ENCODE measurements around the gene ARL6IP6.
"Not testable (repeated sequence)": the region's sequence is repeated elsewhere in the genome, so short reads cannot be mapped to it uniquely, and the experiment has no call there.

The ARL6IP6 gene

DNA sequence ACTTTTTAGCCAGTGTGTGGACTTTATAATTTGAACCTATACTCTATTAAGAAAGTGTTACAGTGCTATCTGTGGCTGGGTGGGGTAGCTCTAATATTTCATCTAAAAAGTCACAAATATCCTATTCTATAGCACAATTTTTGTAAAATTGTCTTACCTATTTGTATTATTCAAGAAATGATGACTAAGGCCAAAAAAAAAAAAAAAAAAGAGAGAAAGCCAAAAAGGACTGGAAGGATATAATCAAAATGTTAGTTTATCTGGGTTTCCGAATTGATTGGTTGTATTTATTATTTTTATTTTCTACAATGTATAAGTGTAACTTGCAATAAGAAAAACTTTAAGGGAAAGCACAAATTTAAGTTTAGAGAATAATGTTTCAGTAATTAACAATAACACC lies 5.5 kb downstream of the ARL6IP6 start:
- no peak for DNase-seq

DNA sequence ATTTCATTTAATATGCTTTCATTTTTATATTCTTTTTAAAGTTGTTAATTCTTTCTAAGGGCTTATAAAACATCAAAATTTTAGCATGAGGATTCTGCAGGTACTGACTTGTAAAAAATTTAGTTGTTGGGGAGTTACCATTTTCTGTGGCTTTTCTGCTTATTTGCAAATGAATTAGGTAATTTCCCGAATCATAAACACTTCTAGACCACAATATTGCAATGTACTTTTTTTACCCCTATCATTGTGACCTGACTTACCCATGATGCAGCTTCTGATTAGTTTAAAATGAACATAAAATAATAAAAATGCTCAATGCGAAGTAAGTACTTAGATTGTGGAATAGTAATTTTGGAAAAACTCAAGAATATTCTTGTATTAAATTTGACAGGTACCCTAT lies 11.4 kb downstream of the ARL6IP6 start:
- DNase-seq, result no peak

DNA sequence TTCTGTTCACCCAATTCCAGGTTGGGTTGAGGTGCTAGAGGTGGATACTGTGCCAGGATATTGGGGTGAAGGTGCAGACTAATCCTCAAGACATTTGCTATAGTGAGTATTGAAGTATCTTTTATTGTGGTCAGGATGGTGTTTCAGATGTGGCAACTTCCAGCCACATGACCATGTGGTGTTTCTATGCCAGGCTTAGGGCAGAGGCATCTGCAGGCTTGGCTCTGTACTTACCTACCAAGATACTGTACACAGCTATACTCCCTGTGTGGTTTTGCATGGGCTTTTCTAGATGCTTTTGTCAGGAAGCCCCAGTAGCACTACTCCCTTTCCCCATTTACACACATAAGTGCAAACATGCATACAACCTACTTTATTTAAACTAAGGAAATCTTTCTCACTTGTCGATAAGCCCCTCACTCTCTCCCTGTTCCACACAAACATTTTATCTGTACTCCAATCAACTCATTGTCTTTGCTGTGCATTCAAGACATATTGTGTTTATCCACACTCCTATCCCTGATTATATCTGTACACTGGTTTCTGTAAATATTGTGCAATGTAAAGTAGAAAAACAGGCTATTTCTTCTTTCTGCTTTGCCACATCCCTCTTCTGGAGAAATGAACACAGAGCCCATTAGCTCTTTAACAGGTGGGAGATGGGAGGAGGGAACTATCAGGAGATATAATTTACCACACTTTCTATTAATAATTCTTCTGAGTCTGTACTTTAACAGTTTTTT lies 12.3 kb downstream of the ARL6IP6 start:
- no peak for DNase-seq

DNA sequence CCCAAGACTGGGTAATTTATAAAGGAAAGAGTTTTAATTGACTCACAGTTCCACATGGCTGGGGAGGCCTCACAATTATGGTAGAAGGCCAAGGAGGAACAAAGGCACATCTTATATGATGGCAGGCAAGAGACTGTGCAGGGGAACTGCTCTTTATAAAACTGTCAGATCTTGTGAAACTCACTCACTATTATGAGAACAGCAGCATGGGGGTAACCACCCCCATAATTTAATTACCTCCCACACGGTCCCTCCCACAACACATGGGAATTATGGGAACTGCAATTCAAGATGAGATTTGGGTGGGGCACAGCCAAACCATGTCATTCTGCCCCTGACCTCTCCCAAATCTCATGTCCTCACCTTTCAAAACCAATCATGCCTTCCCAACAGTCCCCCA lies 19.1 kb downstream of the ARL6IP6 start:
- DNase-seq, result not testable (repeated sequence)

DNA sequence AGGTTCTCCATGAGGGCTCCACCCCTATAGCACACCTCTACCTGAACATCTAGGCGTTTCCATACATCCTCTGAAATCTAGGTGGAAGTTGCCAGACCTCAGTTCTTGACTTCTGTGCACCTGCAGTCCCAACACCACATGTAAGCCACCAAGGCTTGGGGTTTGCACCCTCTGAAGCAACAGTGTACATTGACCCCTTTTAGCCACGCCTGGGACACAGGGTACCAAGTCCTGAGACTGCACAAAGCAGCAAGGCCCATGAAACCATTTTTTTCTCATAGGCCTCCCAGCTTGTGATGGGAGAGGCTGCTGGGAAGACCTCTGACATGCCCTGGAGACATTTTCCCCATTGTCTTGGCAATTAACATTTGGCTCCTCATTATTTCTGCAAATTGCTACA lies 20.0 kb downstream of the ARL6IP6 start:
- no peak for DNase-seq

DNA sequence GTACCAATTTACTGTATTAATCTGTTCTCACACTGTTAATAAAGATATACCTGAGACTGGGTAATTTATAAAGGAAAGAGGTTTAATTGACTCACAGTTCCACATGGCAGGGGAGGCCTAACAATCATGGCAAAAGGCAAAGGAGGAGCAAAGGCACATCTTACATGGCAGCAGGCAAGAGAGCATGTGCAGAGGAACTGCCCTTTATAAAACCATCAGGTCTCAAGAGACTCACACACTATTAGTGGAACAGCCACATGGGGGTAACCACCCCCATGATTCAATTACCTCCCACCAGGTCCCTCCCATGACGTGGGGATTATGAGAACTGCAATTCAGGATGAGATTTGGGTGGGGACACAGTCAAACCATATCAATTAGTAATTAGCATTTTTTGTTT lies 21.3 kb downstream of the ARL6IP6 start:
- not testable (repeated sequence) for DNase-seq

DNA sequence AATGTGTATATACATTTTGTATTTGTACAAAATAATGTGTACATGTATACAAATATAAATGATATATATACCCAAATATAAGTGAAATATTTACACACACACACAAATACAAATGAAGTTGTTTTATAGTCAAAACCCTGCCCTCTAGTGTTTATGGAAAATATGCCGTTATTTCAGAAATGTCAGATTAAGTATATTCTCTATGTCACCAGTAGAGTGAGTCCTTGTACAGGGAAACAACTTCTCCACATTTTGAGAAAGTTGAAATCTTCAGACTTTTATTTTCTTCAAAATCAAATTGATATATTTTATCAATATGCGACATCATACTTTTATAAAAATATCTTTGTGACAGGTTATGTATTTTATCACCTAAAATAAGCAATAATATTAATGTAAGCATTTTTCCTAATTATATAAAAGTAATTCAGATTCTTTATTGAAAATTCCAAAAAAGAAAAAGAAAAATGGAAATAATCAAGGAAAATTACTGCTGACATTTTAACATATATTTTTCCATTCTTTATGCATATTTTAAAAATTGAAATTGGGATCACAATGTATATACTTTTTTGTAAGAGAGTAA lies 22.4 kb downstream of the ARL6IP6 start:
- no peak for DNase-seq

DNA sequence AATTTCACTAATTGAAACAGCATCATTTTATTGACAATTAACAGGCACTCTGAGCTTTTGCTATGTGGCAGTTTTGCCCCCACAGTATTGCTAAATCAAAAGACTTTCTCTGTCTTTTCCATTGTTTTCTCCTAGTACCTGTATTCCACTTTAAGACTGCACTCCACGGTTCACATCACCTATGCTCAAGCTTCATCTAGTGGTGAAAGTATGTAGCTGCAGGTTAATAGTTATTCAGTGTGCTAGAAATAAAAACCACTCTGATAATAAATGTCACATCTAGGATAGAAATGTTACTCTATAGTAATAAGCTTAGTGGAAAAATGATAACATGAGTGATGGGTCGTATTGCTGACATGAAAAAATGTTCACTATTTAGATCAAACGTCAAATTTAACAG lies 24.6 kb downstream of the ARL6IP6 start:
- DNase-seq, result no peak

DNA sequence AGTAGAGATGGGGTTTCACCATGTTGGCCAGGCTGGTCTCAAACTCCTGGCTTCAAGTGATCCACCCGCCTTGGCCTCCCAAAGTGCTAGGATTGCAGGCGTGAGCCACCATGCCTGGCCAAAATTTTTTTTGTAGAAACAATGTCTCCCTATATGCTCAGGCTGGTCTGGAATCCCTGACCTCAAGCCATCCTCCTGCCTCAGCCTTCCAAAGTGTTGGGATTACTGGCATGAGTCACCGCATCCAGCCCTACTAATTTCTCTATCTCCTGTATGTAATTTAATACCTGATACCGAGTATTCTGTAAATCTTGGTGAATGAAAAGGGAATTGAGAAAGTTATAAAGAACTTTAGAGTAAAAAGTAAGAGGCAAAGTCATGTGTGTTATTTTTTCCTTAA lies 29.3 kb downstream of the ARL6IP6 start:
- not testable (repeated sequence) for DNase-seq

DNA sequence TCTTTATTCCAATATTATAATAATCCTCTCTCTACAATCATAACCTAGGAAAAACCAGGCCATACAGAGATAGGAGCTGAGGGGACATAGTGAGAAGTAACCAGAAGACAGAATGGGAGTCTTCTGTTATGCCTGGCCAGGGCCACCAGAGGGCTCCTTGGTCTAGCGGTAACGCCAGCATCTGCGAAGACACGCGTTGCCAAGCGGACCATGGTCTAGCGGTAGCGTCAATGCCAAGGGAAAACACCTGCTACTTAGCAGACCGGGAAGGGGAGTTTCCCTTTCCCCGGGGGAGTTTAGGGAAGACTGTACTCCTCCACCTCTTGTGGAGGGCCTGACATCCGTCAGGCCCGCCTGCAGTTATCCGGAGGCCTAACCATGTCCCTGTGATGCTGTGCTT lies 36.6 kb downstream of the ARL6IP6 start:
- no peak for DNase-seq

DNA sequence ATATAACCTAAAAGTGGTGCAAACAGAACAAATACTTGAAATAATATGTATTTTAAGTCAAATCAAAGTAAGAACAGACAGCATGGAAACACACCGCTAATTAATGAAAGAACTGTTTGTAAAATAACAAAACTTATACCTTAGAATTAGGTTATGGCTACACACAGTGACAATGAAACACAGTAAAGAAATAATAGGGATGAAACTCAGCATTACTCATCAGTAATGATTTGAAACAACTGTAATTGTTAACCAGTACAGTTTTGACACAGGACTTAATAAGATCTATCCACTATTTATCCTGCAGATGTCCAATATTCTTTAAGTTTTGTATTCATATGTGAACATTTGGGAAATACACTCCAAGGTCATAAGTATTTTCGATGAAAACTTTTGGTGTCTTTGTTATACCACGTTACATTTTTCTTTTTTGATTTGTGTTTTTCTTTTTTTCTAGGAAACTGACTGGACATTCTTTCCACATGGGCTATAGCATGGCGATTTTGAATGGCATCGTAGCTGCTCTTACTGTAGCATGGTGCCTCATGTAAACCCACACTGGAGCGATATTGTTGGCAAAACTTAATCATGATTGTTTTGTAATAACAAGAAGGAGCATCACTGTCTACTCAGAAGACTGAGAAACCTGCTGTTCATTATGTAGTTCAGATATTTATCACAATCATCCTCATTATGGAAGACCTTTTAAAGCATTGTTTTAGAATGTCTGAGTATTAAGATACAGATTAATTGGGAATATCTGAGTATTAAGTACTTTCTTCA lies 41.1 kb downstream of the ARL6IP6 start:
- no peak for DNase-seq

DNA sequence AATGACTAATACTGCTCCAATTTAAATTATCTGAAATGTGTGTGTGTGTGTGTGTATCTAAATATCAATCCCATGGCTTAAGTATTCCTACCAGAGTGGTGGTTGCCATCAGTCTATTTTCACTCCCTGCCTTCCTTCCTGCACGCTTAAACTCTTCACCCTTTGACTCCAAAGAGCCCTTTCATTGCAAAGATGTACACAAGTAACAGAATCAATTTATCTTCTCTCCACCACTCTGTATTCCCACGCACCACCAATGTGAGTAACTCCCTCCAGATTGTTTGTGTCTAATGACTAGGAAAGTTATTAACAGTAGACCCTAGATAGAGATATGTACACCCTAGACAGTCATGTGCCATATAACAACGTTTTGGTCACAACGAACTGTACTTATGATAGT lies 42.8 kb downstream of the ARL6IP6 start:
- no peak for DNase-seq

DNA sequence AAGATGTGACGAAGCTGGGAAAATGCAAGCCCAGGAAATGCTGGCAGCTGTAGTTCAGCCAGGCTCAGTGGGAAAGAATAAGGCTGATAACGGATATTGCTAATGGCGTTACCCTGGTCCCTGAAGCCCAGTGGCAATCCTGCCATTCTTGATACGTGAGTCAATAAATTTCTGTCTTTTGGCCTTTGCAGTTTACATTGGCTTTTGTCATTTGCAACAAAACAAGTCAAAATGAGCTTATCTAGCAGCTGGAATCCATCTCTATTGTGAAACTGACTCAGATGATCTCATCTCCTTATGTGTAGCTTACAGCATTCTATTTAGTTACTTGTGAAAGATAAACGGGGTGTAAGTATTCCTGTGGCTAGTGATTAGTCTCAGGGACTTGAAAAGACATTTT lies 43.8 kb downstream of the ARL6IP6 start:
- no peak for DNase-seq

DNA sequence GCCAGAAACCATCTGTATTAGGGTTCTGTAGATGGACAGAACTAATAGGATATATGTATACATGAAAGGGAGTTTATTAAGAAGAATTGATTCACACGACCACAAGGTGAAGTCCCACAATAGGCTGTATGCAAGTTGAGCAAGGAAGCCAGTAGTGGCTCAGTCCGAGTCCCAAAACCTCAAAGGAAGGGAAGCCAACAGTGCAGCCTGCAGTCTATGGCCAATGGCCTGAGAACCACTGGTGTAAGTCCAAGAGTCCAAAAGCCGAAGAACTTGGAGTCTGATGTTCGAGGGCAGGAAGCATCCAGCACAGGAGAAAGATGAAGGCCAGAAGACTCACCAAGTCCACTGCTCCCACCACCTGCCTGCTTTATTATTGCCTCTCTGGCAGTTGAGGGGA lies 44.8 kb downstream of the ARL6IP6 start:
- DNase-seq, result not testable (repeated sequence)

DNA sequence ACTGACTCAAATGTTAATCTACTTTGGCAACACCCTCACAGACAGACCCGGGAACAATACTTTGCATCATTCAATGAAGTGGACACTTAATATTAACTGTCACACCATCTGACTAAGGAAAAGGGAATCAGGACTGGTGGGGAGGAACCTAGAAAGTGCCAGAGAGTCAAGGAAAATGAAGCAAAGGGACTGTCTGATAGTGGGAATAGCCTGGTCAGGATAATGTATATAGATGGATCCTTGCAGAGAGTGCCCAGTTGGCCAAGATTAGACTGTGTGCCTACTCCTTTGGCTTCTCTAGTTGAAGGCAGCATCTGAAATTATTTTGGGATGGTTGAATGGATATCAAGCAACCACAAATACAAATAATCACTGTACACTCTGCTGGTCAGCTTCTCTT lies 45.2 kb downstream of the ARL6IP6 start:
- DNase-seq, result no peak

DNA sequence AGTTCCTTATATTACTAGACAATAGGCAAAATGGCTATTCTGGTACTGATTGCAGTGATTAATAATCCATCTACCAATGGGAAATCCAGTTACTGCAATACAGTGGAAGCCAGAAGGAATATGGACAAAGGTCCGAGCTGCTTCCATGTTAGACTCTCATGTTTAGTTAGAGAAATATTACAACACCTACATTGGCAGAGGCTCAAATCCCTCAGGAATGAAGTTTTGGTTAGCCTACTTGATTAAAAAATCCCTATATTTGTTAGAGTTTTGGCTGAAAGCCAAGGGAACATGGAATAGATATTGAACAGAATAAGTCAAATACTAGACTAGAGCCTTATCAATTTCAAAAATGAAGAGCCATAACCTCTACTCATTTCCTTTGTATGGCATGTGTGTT lies 48.5 kb downstream of the ARL6IP6 start:
- no peak for DNase-seq

DNA sequence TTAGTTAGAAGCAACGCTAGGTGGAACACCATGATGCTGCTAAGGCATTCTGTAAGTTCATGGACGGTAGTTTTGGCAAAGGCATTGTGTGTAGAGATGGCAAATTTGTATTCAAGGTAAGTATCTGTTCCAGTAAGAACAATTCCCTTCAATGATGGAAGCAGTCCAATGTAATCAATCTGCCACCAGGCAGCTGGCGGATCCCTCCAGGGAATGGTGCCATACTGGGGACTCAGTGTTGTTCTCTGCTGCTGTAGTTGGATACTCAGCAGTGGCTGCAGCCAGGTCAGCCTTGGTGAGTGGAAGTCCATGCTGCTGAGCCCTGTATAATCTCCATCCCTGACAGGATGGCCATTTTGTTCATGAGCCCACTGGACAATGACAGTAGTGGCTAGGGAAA lies 62.8 kb downstream of the ARL6IP6 start:
- no peak for DNase-seq

DNA sequence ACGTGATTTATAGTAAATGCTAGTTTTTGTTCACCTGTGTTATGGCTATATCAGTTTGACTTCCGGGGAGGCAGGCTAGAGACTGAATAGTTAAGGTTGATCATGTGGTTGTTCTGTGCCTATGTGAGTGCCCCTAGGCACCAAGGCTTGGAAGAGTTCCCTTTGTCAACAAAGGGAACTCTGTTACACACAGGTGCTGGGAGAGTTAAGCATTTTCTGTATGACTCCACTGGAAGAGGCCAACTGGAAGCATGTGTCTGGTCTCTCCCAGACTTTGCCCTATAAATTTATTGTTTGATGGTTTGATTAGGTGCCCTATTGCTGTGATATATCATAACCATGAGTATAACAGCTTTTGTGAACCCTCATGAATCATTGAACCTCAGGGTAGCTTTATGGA lies 63.8 kb downstream of the ARL6IP6 start:
- DNase-seq, result no peak

DNA sequence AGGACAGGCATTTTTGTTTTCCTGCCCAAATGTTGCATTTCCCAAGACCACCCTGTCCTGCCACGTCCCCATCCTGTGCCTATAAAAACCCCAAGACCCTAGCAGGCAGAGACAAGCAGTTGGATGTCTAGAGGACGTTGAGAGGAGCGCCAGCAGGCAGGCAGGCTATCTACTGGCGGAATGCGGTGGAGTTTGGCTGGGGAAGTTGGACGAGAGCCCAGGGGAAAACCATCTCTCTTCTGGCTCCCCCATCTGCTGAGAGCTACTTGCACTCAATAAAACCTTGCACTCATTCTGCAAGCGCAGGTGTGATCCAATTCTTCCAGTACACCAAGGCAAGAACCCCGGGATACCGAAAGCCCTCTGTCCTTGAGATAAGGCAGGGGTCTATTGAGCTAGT lies 72.5 kb downstream of the ARL6IP6 start:
- no peak for DNase-seq

DNA sequence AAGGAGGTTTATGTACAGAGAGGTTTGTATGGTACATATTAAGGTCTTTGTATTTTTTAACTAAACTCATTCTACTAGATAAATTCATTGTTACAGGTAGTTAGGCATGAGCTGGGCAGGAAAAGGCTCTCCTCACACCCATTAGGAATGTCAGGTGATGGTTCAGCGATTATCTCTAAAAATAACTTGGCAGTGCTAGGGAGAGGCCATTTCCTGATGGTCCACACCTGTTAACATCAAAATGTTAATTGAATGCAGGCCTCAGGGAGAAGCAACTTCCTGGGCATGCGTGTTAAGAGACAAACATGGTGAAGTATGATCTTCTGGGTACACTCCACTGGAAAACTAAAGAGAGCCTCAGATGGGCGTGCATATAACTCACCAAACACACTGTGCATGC lies 73.6 kb downstream of the ARL6IP6 start:
- DNase-seq, result no peak

DNA sequence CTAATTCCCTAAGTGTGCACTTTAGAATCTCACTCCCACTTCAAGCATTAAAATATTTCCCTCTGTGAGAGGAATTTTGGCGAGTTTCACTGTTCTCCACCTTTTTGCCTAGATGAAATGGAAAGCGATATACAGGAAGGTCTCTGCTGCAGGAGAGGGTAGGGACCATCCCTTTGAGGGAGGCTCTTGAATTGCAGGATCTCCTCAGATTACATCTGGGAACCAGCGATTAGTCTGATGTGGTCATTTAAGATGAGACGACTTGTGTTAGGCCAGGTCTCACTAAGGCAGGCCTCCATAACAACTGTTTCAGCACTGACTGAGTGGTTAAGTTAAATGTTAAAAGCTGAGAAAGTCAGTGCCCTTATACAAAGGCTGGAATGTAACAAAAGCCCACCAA lies 74.6 kb downstream of the ARL6IP6 start:
- no peak for DNase-seq

DNA sequence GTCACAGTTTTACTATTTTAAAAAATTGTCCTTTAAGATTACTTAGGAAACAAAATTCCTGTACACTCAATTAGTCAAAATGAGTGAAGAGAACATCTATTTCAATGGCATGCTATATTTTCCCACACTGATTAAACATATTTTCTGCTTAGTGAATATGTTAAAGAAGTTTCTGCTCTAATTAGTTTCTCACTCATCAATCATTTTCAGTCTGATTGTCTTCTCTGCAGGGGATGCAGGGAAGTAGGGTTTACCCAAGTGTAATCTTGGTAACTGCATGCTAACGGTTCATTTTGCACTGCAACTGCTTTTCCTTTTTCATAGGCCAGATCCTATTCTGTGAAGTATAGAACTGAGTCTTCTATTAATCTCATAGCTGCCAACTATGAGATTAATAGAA lies 78.5 kb downstream of the ARL6IP6 start:
- no peak for DNase-seq

DNA sequence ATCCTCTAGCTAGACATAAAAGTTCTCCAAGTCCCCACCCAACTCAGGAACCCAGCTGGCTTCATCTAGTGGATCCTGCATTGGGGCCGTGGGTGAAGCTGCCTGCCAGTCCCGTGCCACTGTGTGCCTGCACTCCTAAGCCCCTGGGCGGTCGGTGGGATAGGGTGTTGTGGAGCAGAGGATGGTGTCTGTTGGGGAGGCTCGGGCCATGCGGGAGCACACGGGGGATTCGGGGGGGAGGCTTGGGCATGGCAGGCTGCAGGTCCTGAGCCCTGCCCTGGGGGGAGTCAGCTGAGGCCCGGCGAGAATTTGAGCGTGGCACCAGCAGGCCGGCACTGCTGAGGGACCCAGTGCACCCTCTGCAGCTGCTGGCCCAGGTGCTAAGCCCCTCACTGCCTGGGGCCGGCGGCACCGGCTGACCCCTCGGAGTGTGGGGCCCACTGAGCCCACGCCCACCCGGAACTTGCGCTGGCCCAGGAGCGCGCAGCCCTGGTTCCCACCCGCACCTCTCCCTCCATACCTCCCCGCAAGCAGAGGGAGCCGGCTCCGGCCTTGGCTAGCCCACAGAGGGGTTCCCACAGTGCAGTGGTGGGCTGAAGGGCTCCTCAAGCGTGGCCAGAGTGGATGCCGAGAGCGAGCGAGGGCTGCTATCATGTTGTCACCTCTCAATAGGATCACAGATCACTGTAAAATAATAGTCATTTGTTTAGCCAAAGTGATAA lies 86.4 kb downstream of the ARL6IP6 start:
- no peak for DNase-seq

DNA sequence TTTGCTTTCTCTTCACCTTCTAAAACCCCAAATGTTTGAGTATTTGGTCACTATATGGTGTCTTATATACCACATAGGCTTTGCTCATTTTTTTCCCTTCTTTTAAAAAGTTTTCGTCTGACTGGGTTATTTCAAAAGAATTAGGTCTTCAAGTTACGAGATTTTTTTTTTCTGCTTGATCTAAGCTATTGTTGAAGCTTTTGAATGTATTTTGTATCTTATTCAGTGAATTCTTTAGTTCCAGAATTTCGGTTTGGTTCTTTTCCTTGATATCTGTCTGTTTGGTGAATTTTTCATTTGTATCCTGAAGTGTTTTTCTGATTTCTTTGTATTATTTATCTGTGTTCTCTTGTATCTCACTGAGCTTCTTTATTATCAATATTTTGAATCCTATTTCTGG lies 93.5 kb downstream of the ARL6IP6 start:
- no peak for DNase-seq

All from cerebellar nuclear complex (tissue), 1 donor.